NT2/D1 (cell line): Measurements from ENCODE around the gene TERT.

Experiments
- SUZ12 ChIP-seq: IDR thresholded peaks from 2 replicates; pipeline ENCODE4 v1.6.1; 2011; ENCODE audit not compliant: insufficient read length, insufficient read depth; ENCODE audit errors: extremely low read depth
- YY1 ChIP-seq: IDR thresholded peaks from 2 replicates; pipeline ENCODE4 v1.6.1; 2011; ENCODE audit not compliant: insufficient read length, insufficient read depth
- ZNF274 ChIP-seq: IDR thresholded peaks from 2 replicates; pipeline ENCODE4 v1.6.1; 2011; ENCODE audit warnings: mild to moderate bottlenecking, low read depth, low read length

- no peak for TF ChIP-seq ZNF274
- TF ChIP-seq SUZ12: no peak
- no peak for TF ChIP-seq YY1
Observed at GRCh38 chr5:1251678-1252580, 42.9 kb downstream of the TERT start.
